BLaER1 treated with 17β-estradiol and CSF1 and Interleukin-3, amounts not matched to agents 10 nM and 100 nM (cell line): ENCODE data around the gene IL19.

ENCODE experiments used
- H3K27ac ChIP-seq, 11 experiments: shearing (Covaris generic); formaldehyde crosslinking; 2 replicates each; pipeline ENCODE4 v1.8.1; 2022
- H3K27me3 ChIP-seq, 11 experiments: shearing (Covaris generic); formaldehyde crosslinking; 2 replicates each; pipeline ENCODE4 v1.8.1; 2022
- H3K36me3 ChIP-seq, 11 experiments: shearing (Covaris generic); formaldehyde crosslinking; 2 replicates each; pipeline ENCODE4 v1.8.1; 2022
- H3K4me1 ChIP-seq, 10 experiments: shearing (Covaris generic); formaldehyde crosslinking; 2 replicates each; pipeline ENCODE4 v1.8.1; 2022
- H3K4me2 ChIP-seq, 11 experiments: shearing (Covaris generic); formaldehyde crosslinking; 2 replicates each; pipeline ENCODE4 v1.8.1; 2022
- H3K4me3 ChIP-seq, 10 experiments: shearing (Covaris generic); formaldehyde crosslinking; 2 replicates each; pipeline ENCODE4 v1.8.1; 2022
- H3K9ac ChIP-seq, 11 experiments: shearing (Covaris generic); formaldehyde crosslinking; 2 replicates each; pipeline ENCODE4 v1.8.1; 2022
- H3K9me3 ChIP-seq, 11 experiments: shearing (Covaris generic); formaldehyde crosslinking; replicated peaks in 1 of 11; 2 replicates each; pipeline ENCODE4 v1.8.1; 2022
- H4K20me1 ChIP-seq, 11 experiments: shearing (Covaris generic); formaldehyde crosslinking; 2 replicates each; pipeline ENCODE4 v1.8.1; 2022
- Cebpa-rat ChIP-seq, 11 experiments: shearing (Covaris generic); IDR thresholded peaks; 2 replicates each; pipeline ENCODE4 v1.8.1; 2022

IL19 gene

DNA sequence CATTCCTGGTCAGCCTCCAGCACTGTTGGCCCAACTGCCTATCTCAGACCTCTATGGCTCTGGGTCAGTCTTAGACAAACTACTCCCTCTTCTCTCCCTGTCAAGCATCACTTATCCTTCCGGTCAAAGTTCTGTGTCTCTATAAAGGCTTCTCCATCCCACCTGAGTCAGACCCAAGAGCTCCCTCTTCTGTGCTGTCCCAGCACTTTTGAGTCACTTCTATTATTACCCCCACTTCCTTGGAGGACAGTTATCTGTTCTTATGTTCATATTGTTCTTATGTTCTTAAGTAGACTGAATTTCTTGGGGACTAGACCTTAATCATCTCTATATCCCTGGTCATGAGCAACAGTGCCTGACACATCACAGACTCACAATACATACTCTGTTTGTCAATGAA lies 30.9 kb downstream of the IL19 start:
- no peaks in the 10 kb centered on the region for H4K20me1 ChIP-seq
- H3K4me2 ChIP-seq: peak overlapping the region in 7 of 11 experiments; percentile 54 to 85 (median 75); a peak in 10 of 22 replicates
- H3K36me3 ChIP-seq: no peaks in the 10 kb centered on the region
- H3K27me3 ChIP-seq: no peaks in the 10 kb centered on the region
- H3K27ac ChIP-seq: peak overlapping the region in 3 of 11 experiments; percentile 11 to 67 (median 66); a peak in 5 of 22 replicates
- H3K4me3 ChIP-seq: no peak overlapping the region
- H3K9me3 ChIP-seq: no peaks in the 10 kb centered on the region
- no peak for TF ChIP-seq Cebpa-rat (IDR thresholded peaks at IDR 0.05)
- peaks cover 36 to 79% (median 67%) of the 10 kb centered on the region in 10 experiments for H3K4me1 ChIP-seq
- no peak overlapping the region for H3K9ac ChIP-seq

DNA sequence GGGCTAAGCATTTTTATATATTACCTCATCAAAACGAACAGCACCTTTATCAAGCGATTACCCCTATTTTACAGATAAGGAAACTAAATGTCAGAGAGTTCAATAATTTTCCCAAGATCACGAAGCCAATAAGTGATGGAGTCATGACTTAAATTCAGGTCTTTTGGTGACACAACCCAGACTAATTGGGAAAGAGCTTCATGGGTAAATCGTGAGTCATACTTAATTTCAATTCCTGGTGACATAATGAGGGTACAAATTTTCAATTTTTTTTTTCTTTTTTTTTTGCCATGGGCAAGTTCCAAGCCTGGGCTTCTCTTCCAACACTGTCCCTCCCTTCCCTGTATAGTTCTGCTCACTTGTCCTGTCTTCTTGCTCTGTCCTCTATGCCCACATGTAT lies 31.8 kb downstream of the IL19 start:
- no peaks in the 10 kb centered on the region for H4K20me1 ChIP-seq
- peaks cover 45 to 72% (median 66%) of the 10 kb centered on the region in 10 experiments for H3K4me1 ChIP-seq
- peak overlapping the region; percentile 54 to 85 (median 68) for H3K4me2 ChIP-seq
- H3K27ac ChIP-seq: peak overlapping the region in 6 of 11 experiments; percentile 25 to 67 (median 46); a peak in 10 of 22 replicates
- no peaks in the 10 kb centered on the region for H3K9me3 ChIP-seq
- peak overlapping the region in 1 of 11 experiments; percentile 26; a peak in 1 of 22 replicates for H3K9ac ChIP-seq
- H3K27me3 ChIP-seq: no peaks in the 10 kb centered on the region
- no peak overlapping the region for H3K4me3 ChIP-seq
- no peak for TF ChIP-seq Cebpa-rat (IDR thresholded peaks at IDR 0.05)
- H3K36me3 ChIP-seq: no peaks in the 10 kb centered on the region

DNA sequence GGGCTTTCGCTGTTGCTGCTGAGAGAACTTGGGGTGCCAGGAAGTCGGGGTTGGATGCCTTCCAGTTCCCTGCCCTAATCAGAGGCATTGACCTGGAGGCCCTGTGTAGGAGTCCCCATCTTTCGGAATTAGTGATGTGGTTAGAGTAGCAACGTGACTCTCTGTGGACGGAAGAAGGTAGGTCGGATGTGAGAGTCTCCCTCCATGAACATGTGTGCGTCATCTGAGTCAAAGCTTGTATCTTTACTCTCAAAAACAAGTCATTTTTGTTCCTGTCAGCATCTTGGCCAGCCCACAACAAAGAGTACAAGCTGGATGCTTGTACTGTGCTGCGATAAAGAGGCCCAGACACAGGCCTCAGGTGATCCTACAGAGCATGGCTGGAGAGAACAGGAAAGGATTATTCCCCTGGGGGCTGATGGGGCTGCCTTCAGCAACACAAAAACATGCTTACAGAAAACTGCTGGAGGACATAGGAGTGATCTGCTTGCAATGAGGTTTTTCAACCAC lies 32.7 kb downstream of the IL19 start:
- Histone ChIP-seq H3K4me1 (peaks cover 47 to 64% (median 58%) of the 10 kb centered on the region in 10 experiments), H3K27me3 (no peaks in the 10 kb centered on the region), H3K9me3 (no peaks in the 10 kb centered on the region), H3K9ac (peak overlapping the region in 2 of 11 experiments; percentile 3 to 26; a peak in 1 of 22 replicates), H3K27ac (peak overlapping the region in 6 of 11 experiments; percentile 25 to 67 (median 46); a peak in 11 of 22 replicates), H3K4me2 (peak overlapping the region; percentile 54 to 85 (median 68)), H3K36me3 (no peaks in the 10 kb centered on the region), H4K20me1 (no peaks in the 10 kb centered on the region), H3K4me3 (no peak overlapping the region)
- no peak for TF ChIP-seq Cebpa-rat (IDR thresholded peaks at IDR 0.05)

DNA sequence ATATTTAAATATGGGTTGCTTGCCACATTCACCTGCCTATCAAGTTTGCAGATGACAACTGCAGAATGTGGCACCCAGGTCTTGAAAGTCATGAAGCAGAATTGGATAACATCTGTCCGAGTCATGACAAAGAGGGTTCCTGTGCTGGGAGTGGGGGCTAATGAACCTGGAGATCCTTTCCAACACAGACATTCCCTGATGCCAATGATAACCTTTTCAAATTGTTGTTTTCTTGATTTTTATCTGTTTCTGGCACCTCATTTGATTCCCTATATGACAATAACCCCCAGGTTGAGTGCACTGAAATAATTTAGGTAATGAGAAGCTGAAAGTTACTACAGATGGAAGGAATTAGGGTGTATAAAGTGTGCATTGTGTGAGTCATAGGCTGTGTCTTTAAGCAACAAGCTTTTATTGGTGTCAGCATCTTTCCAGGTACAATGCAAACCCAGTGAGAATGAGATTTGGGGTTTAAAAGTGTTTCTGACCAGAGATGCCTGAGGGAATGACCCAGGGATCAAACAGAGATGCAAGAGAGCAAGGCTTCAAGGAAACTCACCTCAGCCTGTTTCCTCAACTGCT lies 33.7 kb downstream of the IL19 start:
- TF ChIP-seq Cebpa-rat (IDR thresholded peaks at IDR 0.05): no peak
- Histone ChIP-seq H3K4me2 (peak overlapping the region in 10 of 11 experiments; percentile 54 to 85 (median 70); a peak in 19 of 22 replicates), H3K27me3 (no peaks in the 10 kb centered on the region), H3K9me3 (no peaks in the 10 kb centered on the region), H4K20me1 (no peaks in the 10 kb centered on the region), H3K4me1 (peaks cover 43 to 63% (median 50%) of the 10 kb centered on the region in 10 experiments), H3K27ac (no peak overlapping the region), H3K4me3 (no peak overlapping the region), H3K36me3 (no peaks in the 10 kb centered on the region), H3K9ac (no peak overlapping the region)

DNA sequence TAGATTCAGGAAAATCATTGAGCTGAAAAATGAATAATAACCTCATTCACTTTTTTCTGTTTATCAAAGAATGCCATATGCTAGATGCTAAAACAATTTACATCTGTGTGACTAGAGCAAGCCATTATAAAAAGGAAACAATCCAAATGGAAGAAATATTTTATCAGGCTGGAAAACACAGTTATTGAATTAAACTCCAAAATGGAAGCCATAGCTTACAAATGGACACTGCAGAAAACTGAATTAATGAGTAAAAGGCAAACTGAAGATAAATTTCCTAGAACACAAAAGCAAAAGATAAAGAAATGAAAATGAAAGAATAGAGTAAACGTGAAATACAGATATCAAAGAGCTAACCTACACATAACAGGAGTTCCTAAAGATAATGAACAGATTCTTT lies 34.8 kb downstream of the IL19 start:
- Histone ChIP-seq H3K9ac (no peak overlapping the region), H3K4me2 (no peak overlapping the region), H3K27ac (no peak overlapping the region), H4K20me1 (no peaks in the 10 kb centered on the region), H3K27me3 (no peaks in the 10 kb centered on the region), H3K36me3 (no peaks in the 10 kb centered on the region), H3K4me1 (peaks cover 32 to 54% (median 41%) of the 10 kb centered on the region in 10 experiments), H3K9me3 (no peaks in the 10 kb centered on the region), H3K4me3 (no peak overlapping the region)
- no peak for TF ChIP-seq Cebpa-rat (IDR thresholded peaks at IDR 0.05)

DNA sequence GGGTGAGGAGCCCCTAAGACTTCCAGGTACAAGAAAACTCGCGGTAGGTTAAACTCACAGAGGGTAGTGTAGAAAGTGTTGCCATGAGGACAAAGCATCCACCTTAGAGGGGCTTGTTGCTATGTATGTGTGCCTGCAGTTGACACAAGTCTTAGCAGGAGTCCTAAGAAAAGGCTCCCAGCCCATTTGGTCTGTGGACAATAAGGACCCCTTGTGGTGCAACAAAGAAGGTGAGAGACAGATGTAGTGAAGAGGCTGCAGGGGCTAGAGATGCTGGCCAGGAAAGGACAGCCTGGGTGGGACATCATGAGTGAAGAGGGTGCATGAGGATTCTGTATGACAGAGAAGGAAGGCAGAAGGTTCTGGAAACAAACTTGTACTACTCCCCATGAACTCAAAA lies 38.0 kb downstream of the IL19 start:
- H3K27ac ChIP-seq: no peak overlapping the region
- peaks cover 20 to 32% (median 25%) of the 10 kb centered on the region in 11 experiments for H3K9me3 ChIP-seq
- H3K4me3 ChIP-seq: no peak overlapping the region
- peaks cover 0 to 5% (median 0%) of the 10 kb centered on the region in 11 experiments; a peak in 2 of 22 replicates for H3K36me3 ChIP-seq
- peak overlapping the region in 1 of 11 experiments; percentile 14; a peak in 1 of 22 replicates for H3K4me2 ChIP-seq
- H3K9ac ChIP-seq: no peak overlapping the region
- TF ChIP-seq Cebpa-rat (IDR thresholded peaks at IDR 0.05): no peak
- H3K4me1 ChIP-seq: peaks cover 11 to 29% (median 20%) of the 10 kb centered on the region in 10 experiments
- H3K27me3 ChIP-seq: no peaks in the 10 kb centered on the region
- no peaks in the 10 kb centered on the region for H4K20me1 ChIP-seq

DNA sequence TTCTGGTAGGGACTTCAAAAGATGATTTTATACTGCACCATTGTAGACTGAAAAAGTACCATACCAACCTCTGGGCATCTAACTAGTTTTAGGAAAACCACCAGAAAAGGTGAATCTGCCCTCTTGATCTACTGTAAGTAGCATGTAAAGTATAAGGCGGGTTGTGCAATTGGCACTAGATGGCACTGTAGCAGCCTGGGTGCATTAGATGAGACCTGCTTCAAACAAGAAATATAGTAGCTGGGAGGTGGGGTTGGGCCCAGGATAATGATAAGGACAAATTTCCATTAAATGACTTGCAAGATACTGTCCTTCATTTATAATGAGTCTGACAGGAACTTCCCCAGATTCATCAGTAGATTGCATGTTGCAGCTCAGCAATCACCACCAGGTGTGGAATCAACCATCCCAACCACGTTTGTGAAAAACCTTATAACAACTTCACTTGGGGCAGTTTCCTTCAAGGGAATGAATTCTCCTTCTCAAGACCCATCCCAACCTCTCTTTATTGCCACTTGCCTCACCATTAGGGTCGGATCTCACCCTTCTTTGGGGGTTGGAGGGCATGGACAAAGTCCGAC lies 39.0 kb downstream of the IL19 start:
- peak in 1 of 11 experiments; percentile 14; a peak in 1 of 22 replicates for TF ChIP-seq Cebpa-rat (IDR thresholded peaks at IDR 0.05)
- Histone ChIP-seq H3K27ac (no peak overlapping the region), H3K9me3 (peaks cover 20 to 35% (median 26%) of the 10 kb centered on the region in 11 experiments), H3K4me3 (no peak overlapping the region), H4K20me1 (no peaks in the 10 kb centered on the region), H3K27me3 (no peaks in the 10 kb centered on the region), H3K4me1 (peaks cover 17 to 32% (median 22%) of the 10 kb centered on the region in 10 experiments), H3K9ac (no peak overlapping the region), H3K36me3 (peaks cover 0 to 5% (median 0%) of the 10 kb centered on the region in 11 experiments; a peak in 2 of 22 replicates), H3K4me2 (no peak overlapping the region)

DNA sequence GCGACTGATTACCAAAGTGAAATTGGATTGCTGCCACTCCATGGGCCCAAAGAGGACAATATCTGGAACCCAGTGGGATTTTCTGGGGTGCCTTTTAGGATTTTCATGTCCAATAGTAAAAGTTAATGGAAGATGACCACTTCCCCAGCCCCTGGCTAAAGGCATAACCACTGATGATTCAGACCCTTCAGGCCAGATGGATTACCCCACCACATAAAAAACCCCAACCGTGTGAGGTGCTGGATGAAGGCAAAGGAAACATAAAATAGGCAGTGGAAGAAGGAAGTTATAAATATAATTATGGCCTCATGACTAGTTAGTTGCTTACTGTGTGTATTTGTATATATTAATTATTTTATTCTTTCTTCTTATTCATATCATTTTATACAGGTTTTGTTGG lies 41.9 kb downstream of the IL19 start:
- Histone ChIP-seq H3K27me3 (no peaks in the 10 kb centered on the region), H3K4me3 (no peak overlapping the region), H3K36me3 (peaks cover 0 to 5% (median 0%) of the 10 kb centered on the region in 11 experiments; a peak in 2 of 22 replicates), H3K4me1 (peaks cover 23 to 48% (median 37%) of the 10 kb centered on the region in 10 experiments), H3K9me3 (peaks cover 20 to 35% (median 26%) of the 10 kb centered on the region in 11 experiments), H3K27ac (no peak overlapping the region), H4K20me1 (no peaks in the 10 kb centered on the region), H3K9ac (no peak overlapping the region), H3K4me2 (0 out of 22 replicates have a peak overlapping the region, but pooled peaks of 1 of the 11 experiments have one; percentile 9)
- TF ChIP-seq Cebpa-rat (IDR thresholded peaks at IDR 0.05): no peak

DNA sequence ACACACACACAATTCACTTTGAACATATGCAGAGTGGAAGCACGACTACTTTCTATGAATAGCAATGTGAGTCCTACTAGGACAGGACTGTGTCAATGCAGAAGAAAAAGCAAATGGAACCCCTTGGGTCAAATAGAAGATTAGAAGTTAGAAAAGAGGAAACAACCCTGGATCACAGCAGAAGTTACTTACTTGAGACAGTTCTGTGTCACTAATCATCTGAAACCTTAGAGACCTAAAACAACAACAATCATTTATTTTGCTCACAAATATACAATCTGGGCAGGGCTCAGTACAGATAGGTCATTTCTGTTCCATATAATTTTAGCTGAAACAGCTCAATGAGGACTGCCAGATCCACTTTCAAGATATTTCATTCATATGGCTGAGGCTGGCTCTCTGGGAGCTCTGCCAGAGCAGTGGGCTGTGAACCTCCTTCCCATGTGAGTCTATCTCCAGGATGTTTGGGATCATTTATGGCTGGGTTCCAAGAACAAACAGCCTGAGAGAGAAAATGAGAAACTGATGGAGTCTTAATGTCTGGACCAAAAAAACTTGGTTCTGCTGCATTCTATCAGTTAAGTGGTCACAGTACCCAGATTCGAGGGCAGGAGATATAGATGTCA lies 44.3 kb downstream of the IL19 start:
- Histone ChIP-seq H3K27ac (peak overlapping the region in 7 of 11 experiments; percentile 11 to 64 (median 34); a peak in 9 of 22 replicates), H3K9ac (no peak overlapping the region), H3K36me3 (peaks cover 0 to 5% (median 0%) of the 10 kb centered on the region in 11 experiments; a peak in 2 of 22 replicates), H3K4me2 (peak overlapping the region; percentile 38 to 70 (median 60)), H3K9me3 (peaks cover 20 to 35% (median 26%) of the 10 kb centered on the region in 11 experiments), H3K27me3 (no peaks in the 10 kb centered on the region), H3K4me1 (peaks cover 22 to 40% (median 34%) of the 10 kb centered on the region in 10 experiments), H3K4me3 (no peak overlapping the region), H4K20me1 (no peaks in the 10 kb centered on the region)
- TF ChIP-seq Cebpa-rat (IDR thresholded peaks at IDR 0.05): no peak
